Keratinocyte (primary cell): Measurements from ENCODE around the gene OGA.
A peak's percentile ranks its signal among the peaks of the same experiment; 100 is the strongest.

Experiments used
- CTCF ChIP-seq, 3 experiments: IDR thresholded peaks in 1 of 3; conservative IDR thresholded peaks in 1 of 3; optimal IDR thresholded peaks in 1 of 3; 2 replicates in 2 of 3; 3 replicates in 1 of 3; pipeline versions ENCODE3 to v1.5.1; 2011; ENCODE audit warnings: low read length in 3 of 3, mild to moderate bottlenecking in 3 of 3, moderate library complexity in 2 of 3, control low read depth in 1 of 3, inconsistent platforms in 1 of 3; ENCODE audit not compliant: insufficient read depth in 2 of 3; ENCODE audit errors: extremely low read depth in 1 of 3
- EZH2 ChIP-seq: IDR thresholded peaks from one replicate; pipeline ENCODE4 v1.6.1; 2012; ENCODE audit warnings: inconsistent platforms, mild to moderate bottlenecking, low read length, moderate library complexity

GRCh38 chr10:101779544-101780186, 38.6 kb downstream of the OGA start:
- TF ChIP-seq CTCF (optimal IDR thresholded peaks at IDR 0.05 in 1 of 3, IDR thresholded peaks at IDR 0.05 in 1 of 3, conservative IDR thresholded peaks at IDR 0.05 in 1 of 3; ENCODE audit: extremely low read depth in 1 of 3, insufficient read depth in 2 of 3, low read length in 3 of 3) (peak; percentile 60 to 96 (median 87)), EZH2 (no peak)
